NT2/D1 (cell line): ENCODE data around the gene TBPL1.

Experiments
- SUZ12 ChIP-seq: IDR thresholded peaks from 2 replicates; pipeline ENCODE4 v1.6.1; 2011; ENCODE audit not compliant: insufficient read length, insufficient read depth; ENCODE audit errors: extremely low read depth
- ZNF274 ChIP-seq: IDR thresholded peaks from 2 replicates; pipeline ENCODE4 v1.6.1; 2011; ENCODE audit warnings: mild to moderate bottlenecking, low read depth, low read length

- TF ChIP-seq SUZ12 (no peak), ZNF274 (no peak)
Observed at GRCh38 chr6:133969285-133969920, 16.4 kb downstream of the TBPL1 start.
